ENCODE results near the gene PPOX.

PPOX gene

GRCh38 chr1:161165742-161166668 is at the start of gene PPOX:
TSS of gene PPOX (plus strand) at chr1:161166426. CDS start at chr1:161166848, 422 bp downstream.
- peak; percentile 99 for DNase-seq

- peak; percentile 77 for DNase-seq
Observed at GRCh38 chr1:161117759-161118581, 48.3 kb upstream of the PPOX start, which contains the start of the genes NIT1 and PFDN2. TSS of gene NIT1 (plus strand) at chr1:161118105. CDS start at chr1:161118177, 72 bp downstream. TSS of gene PFDN2 (minus strand) at chr1:161118037. CDS start at chr1:161118026, 11 bp downstream.

- DNase-seq: peak; percentile 85 to 88
Observed at GRCh38 chr1:161119092-161119903, 46.9 kb upstream of the PPOX start.

- DNase-seq: no peak
Observed at GRCh38 chr1:161121042-161121650, 45.1 kb upstream of the PPOX start.

GRCh38 chr1:161121834-161122233 is 44.4 kb upstream of the PPOX start:
- DNase-seq: peak; percentile 47

GRCh38 chr1:161122967-161123366 is 43.3 kb upstream of the PPOX start:
- no peak for DNase-seq

- peak; percentile 50 to 55 for DNase-seq
Observed at GRCh38 chr1:161127649-161128048, 38.6 kb upstream of the PPOX start.

- no peak for DNase-seq
Observed at GRCh38 chr1:161128591-161129420, 37.4 kb upstream of the PPOX start.

- DNase-seq: no peak
Observed at GRCh38 chr1:161130266-161130665, 36.0 kb upstream of the PPOX start.

GRCh38 chr1:161131523-161132409 is 34.5 kb upstream of the PPOX start:
- peak; percentile 24 to 34 for DNase-seq

- peak; percentile 91 to 93 for DNase-seq
Observed at GRCh38 chr1:161132410-161133219, 33.6 kb upstream of the PPOX start, which contains the start of gene DEDD. TSS of gene DEDD (minus strand) at chr1:161132667. CDS start at chr1:161124462, 8,205 bp downstream.

GRCh38 chr1:161133220-161133740 is 32.9 kb upstream of the PPOX start:
- DNase-seq: no peak

GRCh38 chr1:161137881-161138280 is 28.3 kb upstream of the PPOX start:
- DNase-seq: no peak

GRCh38 chr1:161138431-161138830 is 27.8 kb upstream of the PPOX start:
- no peak for DNase-seq

GRCh38 chr1:161139766-161140165 is 26.5 kb upstream of the PPOX start:
- peak; percentile 60 to 66 for DNase-seq

- DNase-seq: no peak
Observed at GRCh38 chr1:161140755-161141400, 25.3 kb upstream of the PPOX start.

- DNase-seq: no peak
Observed at GRCh38 chr1:161145832-161146231, 20.4 kb upstream of the PPOX start.

- DNase-seq: no peak
Observed at GRCh38 chr1:161153176-161153575, 13.1 kb upstream of the PPOX start.
